NCI-H82 treated with DMSO at 0.1 percent for 48 hours (cell line): ENCODE results near the gene BTBD18.

ENCODE experiments used
- DNase-seq: peaks from one replicate; lab custom pipeline; 2025; ENCODE audit not compliant: unreplicated experiment; lab: John Stamatoyannopoulos, UW

Gene BTBD18

GRCh38 chr11:57751676-57752253 is at the start of gene BTBD18:
BTBD18 (minus strand) TSS chr11:57751819; CDS start chr11:57751188, 631 bp downstream.
- DNase-seq: no peak

- no peak for DNase-seq
Observed at GRCh38 chr11:57801183-57801485, 49.5 kb upstream of the BTBD18 start.

- peak; percentile 60 for DNase-seq
Observed at GRCh38 chr11:57800444-57801182, 49.0 kb upstream of the BTBD18 start.

- DNase-seq: no peak
Observed at GRCh38 chr11:57798905-57799559, 47.4 kb upstream of the BTBD18 start.

GRCh38 chr11:57793351-57794115 is 41.9 kb upstream of the BTBD18 start:
- DNase-seq: no peak

GRCh38 chr11:57792870-57793269 is 41.3 kb upstream of the BTBD18 start:
- DNase-seq: no peak

GRCh38 chr11:57792060-57792541 is 40.5 kb upstream of the BTBD18 start:
- DNase-seq: no peak

- DNase-seq: no peak
Observed at GRCh38 chr11:57791321-57792059, 39.9 kb upstream of the BTBD18 start.

- DNase-seq: no peak
Observed at GRCh38 chr11:57788703-57789088, 37.1 kb upstream of the BTBD18 start.

GRCh38 chr11:57787920-57788702 is 36.5 kb upstream of the BTBD18 start:
- DNase-seq: no peak

GRCh38 chr11:57787006-57787604 is 35.5 kb upstream of the BTBD18 start:
- no peak for DNase-seq

- DNase-seq: no peak
Observed at GRCh38 chr11:57786436-57786835, 34.8 kb upstream of the BTBD18 start.

- no peak for DNase-seq
Observed at GRCh38 chr11:57785072-57785471, 33.5 kb upstream of the BTBD18 start.

GRCh38 chr11:57781529-57781943 is 29.9 kb upstream of the BTBD18 start:
- DNase-seq: no peak

GRCh38 chr11:57779276-57779675 is 27.7 kb upstream of the BTBD18 start:
- DNase-seq: no peak

- DNase-seq: peak; percentile 37
Observed at GRCh38 chr11:57778318-57779037, 26.9 kb upstream of the BTBD18 start.

- no peak for DNase-seq
Observed at GRCh38 chr11:57777969-57778317, 26.3 kb upstream of the BTBD18 start.

GRCh38 chr11:57776577-57777210 is 25.1 kb upstream of the BTBD18 start:
- DNase-seq: no peak
